GM19023 (cell line): ENCODE data around the gene TSFM.

Experiments used
- ATAC-seq: cut with Tn5 transposase; IDR thresholded peaks from one replicate; pipeline ENCODE4 v1.9.1; 2021; ENCODE audit warnings: mild to moderate bottlenecking, moderate library complexity; ENCODE audit not compliant: unreplicated experiment

TSFM gene

DNA sequence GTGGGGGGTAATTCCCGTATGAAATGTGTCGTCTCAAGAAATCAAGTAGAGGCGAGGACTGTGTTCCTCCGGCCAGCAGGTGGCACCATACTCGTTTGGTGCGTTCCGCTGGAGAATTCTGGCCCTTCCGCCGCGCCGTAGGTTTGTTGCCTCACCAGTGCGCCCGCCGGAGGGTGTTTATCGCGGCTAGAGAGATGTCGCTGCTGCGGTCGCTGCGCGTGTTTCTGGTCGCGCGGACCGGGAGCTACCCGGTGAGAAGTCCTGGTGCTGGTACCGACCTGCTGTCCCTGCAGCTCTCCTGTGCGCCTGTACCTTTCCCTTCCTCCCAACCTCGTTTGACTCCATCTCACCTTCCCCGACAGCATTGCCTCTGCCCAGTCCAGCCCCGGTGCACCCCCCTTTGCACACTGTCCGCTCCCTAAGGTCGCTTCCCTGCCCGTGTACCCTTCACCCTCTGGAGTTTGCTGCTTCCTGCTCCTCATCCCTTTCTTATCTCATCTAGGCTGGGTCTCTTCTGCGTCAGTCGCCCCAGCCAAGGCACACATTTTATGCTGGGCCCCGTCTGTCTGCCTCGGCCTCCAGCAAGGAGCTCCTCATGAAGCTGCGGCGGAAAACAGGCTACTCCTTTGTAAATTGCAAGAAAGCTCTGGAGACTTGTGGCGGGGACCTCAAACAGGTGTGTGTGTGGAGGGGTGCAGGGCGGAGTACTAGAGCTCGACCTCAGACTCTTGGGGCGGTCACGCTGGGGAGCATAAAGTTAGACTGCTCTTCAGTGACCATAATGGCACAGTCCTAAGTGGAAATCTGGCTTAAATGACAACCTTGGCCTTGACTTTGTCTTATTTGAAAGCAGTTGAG is at the start of gene TSFM:
TSS of gene TSFM (plus strand) at position 180 of the 858 bp plus-strand sequence. CDS start at position 195, 15 bp downstream.
- ATAC-seq: peak; percentile 90

GRCh38 chr12:57733928-57734327 is 48.7 kb upstream of the TSFM start:
- ATAC-seq: no peak

GRCh38 chr12:57734591-57734990 is 48.0 kb upstream of the TSFM start:
- no peak for ATAC-seq

- no peak for ATAC-seq
These were observed 47.3 kb upstream of the TSFM start for GRCh38 chr12:57735198-57735855.

GRCh38 chr12:57735952-57736740 is 46.4 kb upstream of the TSFM start:
- ATAC-seq: no peak

- no peak for ATAC-seq
These were observed 45.7 kb upstream of the TSFM start for GRCh38 chr12:57736741-57737466.

DNA sequence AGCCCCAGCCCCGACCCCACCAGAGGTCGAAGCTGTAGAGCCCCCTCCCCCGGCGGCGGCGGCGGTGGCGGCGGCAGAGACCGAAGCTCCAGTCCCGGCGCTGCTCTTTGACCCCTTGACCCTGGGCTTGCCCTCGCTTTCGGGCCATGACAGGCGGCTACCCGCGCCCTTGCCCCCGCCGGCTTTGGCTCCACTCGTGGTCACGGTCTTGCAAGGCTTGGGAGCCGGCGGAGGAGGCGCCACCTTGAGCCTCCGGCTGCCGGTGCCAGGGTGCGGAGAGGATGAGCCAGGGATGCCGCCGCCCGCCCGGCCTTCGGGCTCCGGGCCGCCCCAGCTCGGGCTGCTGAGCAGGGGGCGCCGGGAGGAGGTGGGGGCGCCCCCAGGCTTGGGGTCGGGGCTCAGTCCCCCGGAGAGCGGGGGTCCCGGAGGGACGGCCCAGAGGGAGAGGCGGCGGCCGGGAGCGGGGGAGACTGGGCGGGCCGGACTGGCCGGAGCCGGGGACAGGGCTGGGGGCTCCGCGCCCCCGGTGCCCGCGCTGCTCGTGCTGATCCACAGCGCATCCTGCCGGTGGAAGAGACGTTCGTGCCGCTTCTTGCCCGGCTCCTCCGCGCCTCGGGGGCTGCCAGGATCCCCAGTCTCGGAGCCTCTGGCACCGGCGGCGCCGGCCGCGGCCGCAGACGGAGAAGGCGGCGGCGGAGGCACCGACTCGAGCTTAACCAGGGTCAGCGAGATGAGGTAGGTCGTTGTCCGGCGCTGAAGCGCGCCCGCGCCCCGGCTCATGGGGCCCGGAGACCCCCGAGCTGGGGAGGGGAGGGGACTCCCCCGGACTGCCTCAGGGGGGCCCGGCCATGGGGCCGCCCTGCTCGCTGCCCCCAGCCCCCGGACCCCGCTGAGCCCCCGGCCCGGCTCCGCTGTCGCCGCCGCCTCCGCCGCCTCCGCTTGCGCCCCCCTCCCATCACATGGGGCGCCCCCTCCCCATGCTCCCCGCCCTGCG is 44.8 kb upstream of the TSFM start:
- no peak for ATAC-seq

GRCh38 chr12:57738661-57739237 is 43.8 kb upstream of the TSFM start, which contains the start of gene AGAP2:
TSS of gene AGAP2 (minus strand) at chr12:57738742. CDS start at chr12:57738246, 496 bp downstream.
- no peak for ATAC-seq

GRCh38 chr12:57739387-57739786 is 43.2 kb upstream of the TSFM start:
- no peak for ATAC-seq

- ATAC-seq: no peak
These were observed 42.6 kb upstream of the TSFM start for GRCh38 chr12:57739914-57740538.

- ATAC-seq: peak; percentile 30
These were observed 41.8 kb upstream of the TSFM start for GRCh38 chr12:57740656-57741412.

DNA sequence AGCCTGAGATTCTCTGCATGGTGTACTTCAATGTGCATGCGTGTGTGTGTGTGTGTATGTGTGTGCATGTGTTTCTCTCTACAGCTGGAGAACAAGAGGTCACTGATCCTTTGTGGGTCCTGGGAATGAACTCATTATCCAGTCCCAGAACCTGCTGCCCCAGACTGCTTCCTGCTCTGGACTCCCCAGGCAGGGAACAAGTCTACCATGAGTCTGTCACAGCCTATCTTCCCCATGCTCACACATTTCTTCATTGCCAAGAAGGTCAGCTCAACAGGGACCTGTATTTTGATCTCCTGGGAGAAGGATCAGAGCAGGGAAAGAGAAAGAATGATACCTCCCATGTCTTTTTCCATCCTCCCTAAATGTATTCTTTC is 41.2 kb upstream of the TSFM start:
- ATAC-seq: no peak

GRCh38 chr12:57741844-57742738 is 40.5 kb upstream of the TSFM start:
- peak; percentile 51 for ATAC-seq

DNA sequence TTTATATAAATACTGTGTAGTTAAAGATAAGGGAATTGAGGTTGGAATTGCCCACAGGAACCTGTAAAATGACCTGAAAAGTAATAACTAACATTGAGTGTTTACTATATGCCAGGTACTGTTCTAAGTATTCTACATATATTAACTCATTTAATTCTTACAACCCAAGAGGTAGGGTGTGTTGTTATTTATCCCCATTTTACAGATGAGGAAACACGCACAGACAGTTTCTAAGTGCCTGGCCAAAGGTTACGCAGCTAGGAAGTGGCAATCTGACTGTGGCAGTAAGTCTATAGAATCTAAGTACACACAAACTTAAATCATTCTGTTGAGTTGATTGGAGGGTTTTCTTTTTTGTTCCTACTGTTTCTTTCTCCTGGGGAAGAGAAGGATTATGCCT is 38.8 kb upstream of the TSFM start:
- ATAC-seq: no peak

DNA sequence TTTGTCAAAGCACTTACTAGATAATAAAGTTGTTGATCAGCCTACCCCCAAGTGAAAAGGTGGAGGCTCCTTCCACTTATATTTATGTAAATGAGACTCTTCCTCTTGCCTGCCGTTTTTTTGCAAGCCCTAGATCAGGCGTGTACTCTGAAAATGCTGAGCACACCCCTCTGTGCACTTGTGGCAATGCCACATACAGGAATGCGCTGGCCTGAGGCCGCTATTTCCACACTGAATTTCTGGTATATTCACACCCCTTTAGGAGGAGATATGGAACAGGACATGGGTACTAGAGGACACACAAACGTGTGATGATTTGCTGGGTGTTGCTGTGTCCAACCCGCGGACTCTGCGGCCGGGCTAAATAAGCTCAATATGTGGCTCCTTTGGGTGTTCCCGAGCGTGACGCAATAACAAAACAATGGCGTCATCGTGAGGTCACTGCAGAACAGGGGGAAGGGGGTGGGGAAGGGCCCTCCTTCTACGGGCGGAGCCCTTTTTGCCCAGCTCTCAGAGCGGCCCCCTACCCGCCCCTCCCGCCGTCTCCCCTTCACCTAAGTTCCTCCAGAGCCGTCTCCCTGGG is 38.3 kb upstream of the TSFM start:
- peak; percentile 33 for ATAC-seq

- ATAC-seq: peak; percentile 85
These were observed 37.7 kb upstream of the TSFM start, which contains the start of gene TSPAN31 for GRCh38 chr12:57744777-57745484. TSS of gene TSPAN31 (plus strand) at chr12:57745039. CDS start at chr12:57745155, 116 bp downstream.
